Spleen (tissue), 7 donors: ENCODE data around the gene NME9.

Experiments used
- CTCF ChIP-seq, 11 experiments: fragments of 200-600 bp in 7 of 11; fragments of 450-650 bp in 4 of 11; sonication (generic) in 4 of 11; IDR thresholded peaks in 8 of 11; conservative IDR thresholded peaks in 3 of 11; 1 replicate in 7 of 11; 2 replicates in 4 of 11; pipeline versions ENCODE4 v1.4.0 to v1.8.0; 2016 to 2021; ENCODE audit warnings: antibody characterized with exemption in 11 of 11, inconsistent platforms in 4 of 11, mild to moderate bottlenecking in 1 of 11
- POLR2AphosphoS5 ChIP-seq, 3 donors: sonication (generic); formaldehyde crosslinking; IDR thresholded peaks; one replicate each; pipeline ENCODE4 v1.5.1; 2017; ENCODE audit warnings: antibody characterized with exemption in 3 of 3
- donor health status: DM: no; HTN: no; CAD: no; lungs with moderate emphysema.
- donor health status: DM: no; HTN: no; CAD: no.
- donor health status: DM: no; HTN: no; CAD: no.

- TF ChIP-seq CTCF (IDR thresholded peaks at IDR 0.05 in 8 of 11, conservative IDR thresholded peaks at IDR 0.05 in 3 of 11) (no peak), POLR2AphosphoS5 (IDR thresholded peaks at IDR 0.05) (no peak)
Measured at GRCh38 chr3:138331143-138331894, 1.7 kb upstream of the NME9 start.
